Stimulated activated CD4-positive, alpha-beta T cell treated with anti-CD3 and anti-CD28 coated beads, Interleukin-1b, Interleukin-23, amount 100 ng/mL, for 4 hours (primary cell): ENCODE data around the gene TTC12.

Experiments
- DNase-seq, 2 donors: peaks; one replicate each; pipeline ENCODE4 v3.0.0-alpha.2; 2020; ENCODE audit warnings: low read depth in 2 of 2

Gene TTC12

DNA sequence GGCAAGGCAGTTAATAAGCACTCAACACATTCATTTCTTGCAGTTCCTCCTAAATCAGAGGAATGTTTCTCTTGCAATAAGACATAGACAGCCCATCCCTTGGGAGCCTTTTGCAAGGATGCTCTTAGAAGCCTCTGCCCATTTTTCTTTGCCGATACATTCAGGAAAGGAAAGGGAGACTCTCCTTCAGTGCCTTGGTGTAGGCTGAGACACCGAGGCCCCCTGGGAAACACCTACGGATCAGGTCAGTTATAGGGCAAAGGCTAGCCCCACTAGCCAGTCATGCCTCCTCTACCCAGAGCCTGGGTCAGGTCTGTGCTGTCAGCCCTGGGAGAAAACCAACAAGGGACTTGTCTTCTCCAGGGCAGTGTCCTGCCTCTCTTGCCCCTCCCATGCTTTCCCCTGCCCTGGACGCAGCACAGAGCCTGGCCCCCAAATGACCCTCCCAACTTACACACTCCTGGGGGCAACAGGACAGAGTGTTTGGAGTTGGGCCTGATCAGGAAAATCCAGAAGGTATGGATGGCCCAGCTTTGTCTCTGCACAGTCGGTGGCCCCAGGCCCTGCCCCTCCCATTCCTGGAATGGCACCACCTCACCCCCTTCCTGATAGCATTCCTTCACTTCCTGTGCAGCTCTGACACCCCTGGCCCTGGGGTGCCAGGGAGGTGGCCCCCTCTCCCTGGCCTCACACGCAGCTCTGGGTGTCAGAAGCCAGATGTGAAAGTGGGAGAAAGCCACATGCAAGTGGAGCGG is 91.5 kb downstream of the TTC12 start:
- no peak for DNase-seq

DNA sequence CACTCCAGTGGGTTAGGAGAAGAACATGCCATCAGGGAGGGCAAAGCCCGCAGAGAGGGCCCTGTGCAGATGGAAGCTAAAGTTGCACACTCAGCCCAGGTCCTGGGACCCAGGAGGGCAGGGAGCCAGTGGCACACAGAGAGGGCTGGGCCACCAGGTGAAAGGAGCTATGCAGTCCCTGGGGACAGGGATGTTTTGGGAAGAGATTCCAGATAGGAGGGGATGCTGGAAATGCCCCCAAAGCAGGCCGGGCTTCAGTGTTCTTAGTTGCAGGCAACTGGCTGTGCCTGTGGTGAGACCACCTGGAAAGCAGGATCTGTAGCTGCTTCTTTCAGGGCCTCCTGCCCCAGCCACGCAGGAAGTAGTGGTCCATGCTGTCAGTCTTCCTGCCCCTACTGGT is 92.8 kb downstream of the TTC12 start:
- no peak for DNase-seq

DNA sequence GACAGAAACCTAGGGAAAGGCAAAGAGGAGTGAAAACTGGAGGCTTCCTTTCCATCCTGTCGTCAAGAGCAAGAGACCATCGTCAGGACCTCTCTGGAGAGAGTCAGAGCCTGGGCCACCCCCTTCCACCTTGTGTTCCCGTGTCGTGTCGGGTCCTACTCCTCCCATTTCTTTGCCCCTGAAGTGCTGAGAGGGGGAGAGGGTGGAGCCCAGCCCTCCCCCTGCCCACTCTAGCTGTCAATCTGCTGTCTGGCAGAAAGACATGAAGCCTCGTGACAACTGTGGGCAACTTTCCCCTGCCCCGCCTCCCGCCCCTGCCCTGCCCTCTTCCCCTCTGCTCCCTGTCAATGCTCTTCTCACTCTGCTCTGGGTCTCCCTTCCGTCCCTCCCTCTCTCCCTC is 93.8 kb downstream of the TTC12 start:
- no peak for DNase-seq

DNA sequence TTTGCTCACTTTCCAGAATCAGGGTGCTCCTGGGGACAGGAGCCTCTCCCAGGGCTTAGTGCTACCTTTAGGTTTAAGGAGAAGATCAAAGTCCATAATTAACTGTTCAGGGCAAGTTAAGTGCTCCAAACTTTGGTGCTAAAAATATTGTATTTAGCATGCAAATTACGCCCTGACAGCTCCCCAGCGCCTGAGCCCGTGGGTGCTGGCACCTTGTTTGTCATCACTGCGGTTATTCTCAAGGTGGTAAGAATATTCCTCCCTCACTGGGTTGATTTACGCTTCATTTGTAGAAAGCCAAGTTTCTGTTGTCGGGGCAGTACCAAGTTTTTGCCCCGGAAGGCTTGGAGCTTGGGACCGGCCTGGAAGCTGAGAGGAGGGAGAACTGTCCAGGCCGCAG is 94.5 kb downstream of the TTC12 start:
- DNase-seq = no peak

DNA sequence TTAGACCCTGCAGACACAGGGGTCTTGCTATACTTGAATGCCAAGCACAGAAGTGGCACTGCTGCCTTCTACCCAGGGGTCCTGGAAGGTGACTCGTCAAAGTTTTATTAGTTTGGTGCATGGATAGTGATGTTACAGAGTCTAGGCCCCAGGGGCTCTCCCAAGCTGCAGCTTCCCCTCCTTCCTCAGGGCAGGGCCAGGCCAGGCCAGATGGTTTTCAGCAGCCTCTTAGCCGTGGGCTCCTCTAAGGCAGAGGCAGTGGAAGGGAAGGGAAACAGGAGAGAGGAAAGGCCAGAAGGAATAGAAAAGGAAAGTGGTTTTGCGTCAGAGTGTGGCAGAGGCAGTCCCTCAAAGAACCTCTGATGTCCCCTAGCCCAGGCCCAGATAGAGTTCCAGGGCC is 95.1 kb downstream of the TTC12 start:
- no peak for DNase-seq

DNA sequence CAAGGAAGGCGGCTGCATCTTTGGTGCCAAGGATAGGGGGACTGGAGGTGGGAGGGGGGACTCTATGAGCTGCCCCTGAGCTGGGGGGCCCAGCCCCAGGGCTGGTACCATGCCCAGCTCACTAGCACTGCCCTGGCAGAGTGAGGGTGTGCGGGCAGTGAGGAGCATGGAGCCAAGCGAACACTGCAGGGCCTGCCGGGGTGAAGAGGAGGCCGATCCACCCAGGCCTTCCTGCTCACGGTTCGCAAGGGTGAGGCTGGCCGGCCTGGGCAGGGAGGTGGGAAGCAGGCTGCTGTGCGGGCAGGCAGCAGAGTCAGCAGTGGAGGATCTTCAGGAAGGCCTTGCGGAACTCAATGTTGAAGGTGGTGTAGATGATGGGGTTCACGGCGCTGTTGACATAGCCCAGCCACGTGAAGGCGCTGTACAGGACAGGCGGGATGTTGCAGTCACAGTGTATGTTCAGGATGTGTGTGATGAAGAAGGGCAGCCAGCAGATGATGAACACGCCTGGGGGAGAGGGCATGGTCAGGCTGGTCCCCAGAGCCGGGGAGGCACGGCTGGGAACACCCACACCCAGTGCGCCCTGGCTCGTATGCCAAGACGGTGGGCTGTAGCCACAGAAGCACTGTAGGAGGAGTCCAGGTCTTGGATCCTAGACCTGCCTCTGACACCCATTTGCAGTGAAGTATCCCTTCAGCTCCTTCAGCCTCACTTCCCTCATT is 96.2 kb downstream of the TTC12 start:
- DNase-seq = no peak

DNA sequence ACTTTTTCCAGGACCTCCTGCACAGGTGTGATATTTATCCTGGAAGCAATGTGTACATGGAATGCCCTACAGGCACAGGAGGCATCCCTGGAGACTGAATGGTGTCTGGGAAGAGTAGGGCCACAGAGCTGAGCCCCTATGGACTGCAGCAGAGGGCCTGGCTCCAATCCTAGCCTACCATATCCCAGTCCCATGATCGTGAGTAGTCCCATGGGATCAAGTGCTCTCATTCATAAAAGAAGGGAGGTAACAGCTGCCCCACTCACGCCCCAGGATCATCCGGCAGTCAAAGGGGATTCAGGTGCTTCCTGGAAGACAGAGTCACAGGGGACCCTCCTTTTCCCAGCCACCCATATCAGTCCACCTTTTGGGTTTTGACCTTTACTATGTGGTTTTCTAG is 97.2 kb downstream of the TTC12 start:
- no peak for DNase-seq

DNA sequence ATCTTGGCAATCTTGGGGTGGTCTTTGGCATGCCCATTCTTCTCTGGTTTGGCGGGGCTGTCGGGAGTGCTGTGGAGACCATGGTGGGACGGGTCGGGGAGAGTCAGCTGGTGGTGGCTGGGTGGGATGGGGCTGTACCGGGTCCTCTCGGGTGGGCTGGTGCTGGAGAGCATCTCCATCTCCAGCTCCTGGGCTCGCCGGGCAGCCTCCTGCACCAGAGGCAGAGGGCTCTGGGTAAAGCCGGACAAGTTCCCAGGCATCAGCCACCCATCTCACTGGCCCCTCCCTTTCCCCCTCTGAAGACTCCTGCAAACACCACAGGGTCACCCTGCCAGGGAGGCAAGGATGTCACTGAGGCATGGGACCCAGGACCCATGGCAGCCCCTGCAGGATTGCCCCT is 98.3 kb downstream of the TTC12 start:
- no peak for DNase-seq

DNA sequence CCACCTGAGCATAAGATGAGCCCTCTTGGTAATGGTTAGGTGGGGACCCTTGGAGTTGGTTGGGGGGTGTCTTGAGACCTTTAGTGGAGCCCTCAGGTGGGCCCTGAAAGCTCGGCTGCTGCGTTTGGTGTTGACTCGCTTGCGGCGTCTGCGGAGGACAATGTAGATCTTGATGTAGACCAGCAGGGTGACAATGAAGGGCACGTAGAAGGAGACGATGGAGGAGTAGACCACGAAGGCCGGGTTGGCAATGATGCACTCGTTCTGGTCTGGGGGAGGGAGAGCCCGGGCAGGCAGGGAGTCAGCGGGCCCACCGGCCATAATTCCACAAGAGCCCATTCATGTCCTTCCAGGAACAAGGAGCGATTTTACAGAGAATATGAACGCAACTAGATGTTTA is 101.0 kb downstream of the TTC12 start:
- no peak for DNase-seq
